Stimulated activated CD4-positive, alpha-beta T cell treated with anti-CD3 and anti-CD28 coated beads, Interleukin-1b, Interleukin-23, amount 100 ng/mL, for 1 hour (primary cell): Measurements from ENCODE around the gene LAMB3.

ENCODE experiments used
- DNase-seq, 2 donors: peaks; one replicate each; pipeline ENCODE4 v3.0.0-alpha.2; 2020; ENCODE audit warnings: low read depth in 2 of 2

LAMB3 gene

DNA sequence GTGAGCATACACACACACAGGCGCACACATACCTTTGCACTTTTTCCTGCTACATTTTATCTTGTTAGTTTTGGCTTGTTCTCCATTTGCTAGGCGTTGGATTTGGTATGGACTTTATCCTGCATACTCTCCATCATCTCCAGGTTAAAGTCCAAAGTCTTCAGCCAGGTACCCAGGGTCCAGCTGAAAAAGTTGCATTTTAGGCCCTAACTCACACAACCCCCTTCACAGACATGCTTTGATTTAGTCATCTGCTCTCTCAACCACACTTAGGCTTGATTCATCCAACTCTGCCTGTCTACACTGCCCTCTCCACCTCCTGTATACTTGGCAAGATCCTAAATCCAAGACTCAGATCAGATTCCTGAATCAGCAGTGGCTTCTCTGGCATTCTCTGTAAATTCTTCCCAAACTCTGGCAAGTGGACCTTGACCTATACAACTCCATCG lies 10.7 kb upstream of the LAMB3 start:
- no peak for DNase-seq

DNA sequence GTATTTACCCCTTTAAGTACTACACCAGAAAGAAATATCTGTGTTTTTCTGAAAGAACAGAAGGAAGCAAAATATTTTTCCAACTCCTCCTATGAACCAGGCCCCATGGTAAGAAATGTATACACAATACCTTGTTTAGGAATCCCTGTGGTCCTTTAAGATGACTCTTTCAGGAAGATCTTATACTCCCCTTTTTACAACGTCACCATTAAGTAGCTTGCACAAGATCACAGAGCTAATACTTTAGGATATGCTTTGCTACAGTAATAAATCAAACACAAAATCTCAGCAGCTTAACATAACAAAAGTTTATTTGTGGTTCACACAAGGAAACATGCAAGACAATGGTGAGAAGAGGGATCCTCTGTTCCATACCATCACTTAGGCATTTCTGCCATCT lies 8.8 kb upstream of the LAMB3 start:
- no peak for DNase-seq

DNA sequence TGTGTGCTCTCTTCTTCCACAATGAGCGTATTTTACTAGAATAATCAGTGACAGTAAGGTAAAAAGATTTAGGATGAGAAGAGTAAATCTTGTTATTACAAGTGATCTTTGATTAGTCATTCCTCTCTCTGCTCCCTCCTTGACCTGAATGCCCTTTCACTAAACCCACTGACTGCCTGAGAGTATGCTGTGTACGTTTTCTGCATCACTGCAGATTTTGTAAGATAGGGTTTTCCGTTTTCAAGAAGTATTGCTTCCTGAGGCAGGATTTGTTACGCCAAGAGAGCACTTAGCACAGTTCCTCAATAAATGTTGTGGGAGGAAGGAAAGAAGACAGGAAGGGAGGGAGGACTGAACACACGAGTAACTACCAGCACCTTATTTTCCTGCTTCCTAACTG lies 7.7 kb upstream of the LAMB3 start:
- DNase-seq, result no peak

DNA sequence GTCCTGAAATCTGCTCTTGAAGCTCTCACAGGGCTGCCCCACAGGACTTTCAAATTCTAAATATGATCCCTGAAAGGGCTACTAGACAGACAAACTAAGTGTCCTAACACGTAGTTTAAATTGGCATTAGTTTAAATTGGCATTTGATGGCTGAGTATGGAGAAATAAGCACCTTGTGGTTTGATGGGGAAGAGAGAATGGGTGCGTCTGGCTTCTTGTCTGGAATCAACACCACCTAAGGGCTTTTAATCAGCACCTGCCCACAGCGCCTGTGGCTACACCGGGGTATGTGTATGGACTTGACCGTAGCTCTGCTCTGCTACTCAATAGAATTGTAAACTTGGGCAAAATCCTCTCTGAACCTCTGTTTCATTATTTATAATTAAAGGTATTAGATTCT lies 5.7 kb upstream of the LAMB3 start:
- no peak for DNase-seq

DNA sequence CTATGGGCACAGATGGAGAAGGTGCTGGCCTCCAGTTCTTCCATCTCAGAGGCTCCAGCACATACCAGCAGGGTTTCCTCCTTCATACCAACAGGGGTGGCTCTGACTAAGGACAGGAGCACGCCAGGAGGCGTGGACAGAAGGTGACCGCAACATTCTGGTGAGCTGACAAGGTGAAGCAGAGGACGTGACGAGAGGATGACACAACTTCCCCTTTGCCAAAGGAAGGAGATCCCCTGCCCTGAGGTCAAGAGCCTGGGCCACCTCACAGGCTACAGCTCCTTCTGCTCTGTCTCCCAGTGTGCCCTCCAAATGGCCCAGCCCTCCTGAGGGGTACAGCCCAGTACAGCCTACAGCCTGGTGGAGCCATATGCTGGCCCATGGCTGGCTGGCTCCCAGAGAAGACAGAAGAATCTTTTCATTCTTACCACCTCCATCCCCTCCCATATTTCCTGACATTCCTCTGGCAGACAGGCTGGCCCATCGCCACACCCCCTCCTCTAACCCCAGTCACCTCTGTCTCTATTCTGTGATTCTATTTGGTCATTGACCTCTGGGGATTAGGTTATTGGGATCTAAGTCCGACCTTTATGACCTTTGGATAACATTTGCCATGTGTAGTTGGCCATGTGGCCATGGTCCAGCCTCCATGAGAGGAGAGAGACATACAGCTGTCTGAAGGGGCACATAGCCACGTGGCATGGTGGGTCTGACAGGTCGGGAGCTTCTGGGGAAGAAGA lies 5.1 kb upstream of the LAMB3 start:
- no peak for DNase-seq

DNA sequence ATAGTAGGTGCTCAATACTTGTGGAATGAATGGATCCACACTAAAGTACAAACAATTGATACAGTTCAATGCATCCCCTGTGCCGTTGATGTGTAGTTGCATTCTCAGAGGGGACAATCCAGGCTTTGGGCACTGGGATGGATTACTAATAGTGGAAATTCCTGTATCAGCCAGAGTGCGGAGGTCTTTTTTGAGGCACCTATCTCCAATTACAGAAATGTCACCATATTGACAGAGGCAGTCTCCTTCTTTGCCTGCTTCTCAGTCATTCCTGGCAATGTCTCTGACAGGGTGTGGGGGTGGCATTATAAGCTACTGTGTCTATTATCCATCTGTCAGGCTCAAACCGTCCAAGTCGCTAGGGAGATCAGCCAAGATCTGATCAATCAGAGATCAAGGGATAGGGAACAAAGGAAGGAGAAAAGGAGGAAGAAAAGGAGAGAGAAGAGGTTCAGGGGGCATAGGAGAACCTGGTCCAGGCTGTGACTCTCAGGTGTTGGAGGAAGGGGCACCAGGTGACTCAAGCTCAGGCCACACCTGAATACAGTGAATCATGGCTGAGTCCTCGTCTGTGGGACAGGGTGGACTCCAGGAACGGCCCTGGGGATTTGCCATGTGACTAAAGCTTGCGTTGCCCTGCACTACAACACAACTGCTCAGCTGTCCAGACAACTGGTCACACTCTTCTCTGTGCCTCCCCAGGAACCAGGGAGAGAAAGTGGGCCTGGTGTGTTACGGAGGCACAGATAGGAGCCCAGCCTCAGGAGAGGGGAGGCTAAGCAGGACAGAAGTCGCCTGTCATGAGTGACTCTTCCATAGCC lies 3.4 kb upstream of the LAMB3 start:
- no peak for DNase-seq

DNA sequence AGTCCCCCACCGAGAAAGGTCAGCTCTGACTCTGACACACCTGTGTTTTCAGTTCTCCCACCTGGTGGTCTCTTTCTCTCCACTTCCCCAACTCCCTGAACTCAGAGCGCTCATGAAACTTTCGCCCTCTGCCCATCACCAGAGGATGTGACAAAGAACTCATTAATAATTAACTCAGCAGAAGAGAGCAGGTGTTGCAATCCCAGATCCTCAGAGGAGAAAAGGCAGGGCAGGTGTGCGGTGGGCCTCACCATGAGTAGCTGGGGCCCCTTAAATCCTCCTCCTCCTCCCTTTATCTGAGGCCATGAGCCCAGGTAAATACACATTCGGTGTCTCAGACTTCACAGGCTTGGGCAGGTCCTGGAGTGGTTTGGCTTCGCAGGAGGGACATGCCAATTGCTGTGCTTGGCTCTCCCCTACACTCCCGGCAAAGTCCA lies 1.7 kb upstream of the LAMB3 start:
- no peak for DNase-seq

DNA sequence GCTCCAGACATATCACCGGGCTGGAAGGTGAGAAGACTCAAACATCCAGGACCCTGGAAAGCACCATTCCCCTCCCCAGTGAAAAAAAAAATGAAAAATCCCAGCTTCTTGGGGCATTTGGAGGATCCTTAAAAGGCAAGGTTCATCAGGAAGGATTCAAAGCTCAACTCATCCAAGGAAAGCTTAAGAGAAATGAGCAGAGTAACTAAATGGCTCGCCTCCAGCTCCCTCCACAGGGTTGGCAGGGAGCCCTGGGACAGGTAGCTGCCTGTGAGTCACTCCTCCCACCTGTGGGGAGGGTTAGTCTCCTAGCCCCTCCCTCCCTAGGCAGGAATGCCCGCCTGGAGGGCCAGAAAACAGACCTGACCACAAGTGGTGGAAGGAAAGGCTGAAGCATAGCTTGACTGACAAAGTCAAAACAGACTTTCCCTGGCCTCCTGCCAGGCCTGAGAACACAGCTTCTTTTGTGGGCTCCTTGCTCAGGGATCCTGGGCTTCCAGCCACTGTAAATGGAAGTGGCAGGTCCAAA lies 712 bp upstream of the LAMB3 start:
- DNase-seq, result peak in 1 of 2 donors; percentile 7

DNA sequence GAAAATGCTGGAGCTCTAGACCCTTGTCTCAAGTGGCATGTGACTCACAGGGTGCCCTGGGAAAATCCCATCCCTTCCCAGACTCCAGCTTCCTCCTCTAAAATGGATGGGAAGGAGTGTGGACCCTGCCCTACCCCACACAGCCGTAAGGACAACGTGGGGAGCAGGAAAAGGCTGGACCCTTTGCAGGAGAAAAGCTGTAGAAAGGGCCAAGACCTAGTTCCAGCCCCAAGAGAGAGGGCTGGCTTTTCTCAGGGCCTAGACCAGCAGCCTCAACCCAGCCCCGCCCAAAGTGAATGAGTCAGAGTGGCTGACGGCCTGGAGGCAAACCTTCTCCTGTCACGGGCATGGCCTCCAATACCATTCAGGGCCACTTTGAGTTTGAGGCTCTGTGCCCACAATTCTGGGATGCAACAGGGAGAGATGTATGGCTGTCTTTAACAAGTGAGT lies 1.1 kb downstream of the LAMB3 start:
- peak; percentile 7 to 10 for DNase-seq

DNA sequence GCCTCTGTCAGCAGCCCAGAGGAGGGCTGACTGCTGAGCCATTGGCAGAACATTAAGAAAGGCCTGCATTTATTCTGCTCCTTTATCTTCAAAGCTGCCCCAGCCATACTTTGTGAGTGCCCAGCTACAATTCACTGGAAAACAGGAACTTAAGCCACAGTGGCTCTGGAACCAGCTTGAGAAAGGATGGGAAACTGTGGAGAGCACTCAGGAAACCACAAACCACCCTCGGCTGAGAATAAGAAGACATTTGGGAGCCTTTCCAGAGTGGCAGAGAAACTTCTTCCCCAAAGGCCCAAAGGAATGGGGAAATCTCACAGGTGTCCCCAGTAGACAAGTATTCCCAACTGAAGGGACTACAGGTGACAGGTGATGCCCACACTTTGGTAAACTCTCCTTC lies 1.8 kb downstream of the LAMB3 start:
- no peak for DNase-seq

DNA sequence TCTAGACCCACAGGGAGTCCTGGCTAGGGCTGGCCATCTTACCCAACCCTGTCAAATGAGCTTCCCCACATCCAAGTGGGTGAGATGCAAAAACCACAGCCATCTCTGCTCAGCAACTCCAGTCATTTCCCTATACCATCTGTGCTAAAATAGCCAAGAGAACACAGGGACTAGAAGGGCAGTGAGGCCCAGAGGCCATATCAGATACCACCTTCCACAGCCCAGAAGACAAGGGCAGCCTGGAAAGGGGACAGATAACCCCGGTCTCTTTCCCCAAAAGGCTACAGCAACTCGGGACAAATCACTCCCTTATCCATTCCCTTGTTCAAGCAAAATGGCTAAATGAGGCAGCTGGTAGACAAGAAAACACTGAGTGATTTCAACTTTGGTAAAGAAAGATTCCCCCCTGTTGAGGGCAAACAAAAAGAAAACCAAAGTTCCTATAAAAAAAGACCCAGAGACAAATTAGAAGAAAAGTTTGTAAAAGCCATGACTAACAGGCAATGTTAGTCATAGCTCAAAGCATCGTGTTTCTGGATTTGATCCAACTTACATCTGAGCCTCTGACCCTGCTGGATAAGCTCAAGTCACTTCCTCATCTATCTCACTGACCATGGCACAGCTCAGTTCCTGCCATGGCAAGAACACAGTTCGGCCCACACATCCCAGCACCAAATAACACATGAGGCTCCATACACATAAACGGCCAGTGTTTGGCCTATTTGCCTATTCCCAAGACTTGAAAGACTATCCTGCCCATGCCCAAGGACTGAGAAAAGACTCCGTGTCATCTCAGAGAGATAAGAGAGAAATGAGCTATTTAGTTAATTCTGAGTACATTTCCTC lies 3.1 kb downstream of the LAMB3 start:
- DNase-seq, result no peak

DNA sequence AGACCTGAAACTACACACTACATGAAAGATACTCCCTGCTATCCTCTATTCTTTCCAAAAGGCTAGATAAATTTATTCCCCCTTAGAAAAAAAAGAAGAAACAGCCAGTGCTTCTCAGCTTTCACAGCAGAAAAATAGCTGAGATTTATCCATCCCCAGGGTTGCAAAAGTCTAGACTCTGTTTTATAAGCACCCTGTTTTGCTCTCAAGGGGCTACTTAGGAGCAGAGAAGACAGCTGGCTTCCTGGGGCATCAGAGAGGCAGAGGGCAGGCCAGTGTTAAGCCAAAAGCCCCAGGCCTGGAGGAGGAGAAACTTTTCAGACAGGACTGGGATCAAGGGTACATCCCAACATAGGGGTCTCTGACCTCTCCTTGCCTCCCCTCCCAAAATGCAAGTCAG lies 3.9 kb downstream of the LAMB3 start:
- no peak for DNase-seq

DNA sequence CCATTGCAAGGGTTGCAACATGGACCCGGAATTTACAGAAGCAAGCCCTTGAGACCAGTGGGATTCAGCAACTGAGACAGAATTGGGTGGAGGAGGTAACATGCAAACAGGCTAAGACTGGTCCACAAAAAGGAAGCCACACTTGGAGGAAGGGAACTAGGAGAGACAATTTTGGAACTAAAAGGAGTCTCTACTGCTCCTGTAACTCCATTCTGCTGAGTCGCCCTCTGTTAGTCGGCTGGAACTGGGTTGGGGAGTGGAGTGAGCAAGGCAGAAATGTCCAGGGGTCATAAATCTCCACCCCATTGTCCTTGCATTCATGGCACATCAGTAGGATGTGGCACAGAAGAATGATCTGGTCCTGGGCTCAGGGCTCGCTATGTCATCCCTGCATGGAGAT lies 5.1 kb downstream of the LAMB3 start:
- no peak for DNase-seq

DNA sequence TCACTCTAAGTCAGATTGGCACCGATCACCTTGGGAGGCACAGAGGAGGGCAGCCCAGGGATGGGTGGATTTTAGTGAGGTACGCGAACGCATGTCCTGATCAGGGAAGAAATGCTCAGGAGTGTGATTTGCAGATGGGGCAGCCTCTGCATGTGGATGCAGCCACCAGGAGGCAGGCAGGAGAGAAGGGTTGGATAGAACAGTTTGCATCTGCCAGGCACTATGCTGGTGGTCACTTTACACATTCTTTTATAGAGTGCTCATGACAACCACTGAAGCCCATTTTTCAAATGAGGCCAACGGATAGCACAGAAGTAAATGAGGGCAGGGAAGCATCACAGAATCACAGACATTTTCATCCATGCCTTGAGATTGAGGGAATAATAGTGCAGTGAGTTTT lies 5.7 kb downstream of the LAMB3 start:
- no peak for DNase-seq

DNA sequence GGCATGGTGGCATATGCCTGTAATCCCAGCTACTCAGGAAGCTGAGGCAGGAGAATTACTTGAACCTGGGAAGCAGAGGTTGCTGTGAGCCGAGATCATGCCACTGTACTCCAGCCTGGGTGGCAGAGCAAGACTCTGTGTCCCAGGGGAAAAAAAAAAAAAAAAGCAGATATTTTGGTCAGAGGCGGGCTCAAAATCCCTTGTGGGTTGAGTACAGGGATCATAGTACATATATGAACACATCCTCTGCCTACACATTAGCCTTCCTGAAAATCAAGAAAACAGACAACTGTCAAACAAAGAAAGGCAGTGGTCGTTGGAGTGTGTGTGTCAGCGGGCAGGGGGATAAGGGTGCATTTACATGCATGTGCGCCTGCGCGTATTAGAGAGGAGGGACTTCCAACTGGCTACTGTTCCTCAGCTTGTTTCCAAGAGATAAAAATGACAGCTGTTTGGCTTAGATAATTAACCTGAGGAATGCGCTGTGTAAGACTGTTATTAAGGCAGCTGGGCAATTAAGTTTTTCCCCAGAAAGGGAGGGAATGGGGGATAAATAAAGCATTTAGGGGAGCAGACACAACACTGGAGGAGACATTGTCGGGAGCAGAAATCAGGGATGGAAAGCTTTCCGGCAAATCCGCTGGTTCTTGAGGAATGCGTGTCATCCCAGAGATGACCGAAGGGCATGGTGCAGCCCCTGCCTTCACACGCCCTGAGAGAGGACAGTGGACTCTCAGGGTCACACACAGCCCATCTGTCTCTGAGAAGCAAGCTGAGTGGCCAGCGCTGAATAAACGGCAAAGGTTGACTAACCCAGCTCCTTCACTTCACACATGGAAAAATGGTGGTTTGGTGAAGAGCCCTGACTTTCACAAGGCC lies 6.4 kb downstream of the LAMB3 start:
- no peak for DNase-seq

DNA sequence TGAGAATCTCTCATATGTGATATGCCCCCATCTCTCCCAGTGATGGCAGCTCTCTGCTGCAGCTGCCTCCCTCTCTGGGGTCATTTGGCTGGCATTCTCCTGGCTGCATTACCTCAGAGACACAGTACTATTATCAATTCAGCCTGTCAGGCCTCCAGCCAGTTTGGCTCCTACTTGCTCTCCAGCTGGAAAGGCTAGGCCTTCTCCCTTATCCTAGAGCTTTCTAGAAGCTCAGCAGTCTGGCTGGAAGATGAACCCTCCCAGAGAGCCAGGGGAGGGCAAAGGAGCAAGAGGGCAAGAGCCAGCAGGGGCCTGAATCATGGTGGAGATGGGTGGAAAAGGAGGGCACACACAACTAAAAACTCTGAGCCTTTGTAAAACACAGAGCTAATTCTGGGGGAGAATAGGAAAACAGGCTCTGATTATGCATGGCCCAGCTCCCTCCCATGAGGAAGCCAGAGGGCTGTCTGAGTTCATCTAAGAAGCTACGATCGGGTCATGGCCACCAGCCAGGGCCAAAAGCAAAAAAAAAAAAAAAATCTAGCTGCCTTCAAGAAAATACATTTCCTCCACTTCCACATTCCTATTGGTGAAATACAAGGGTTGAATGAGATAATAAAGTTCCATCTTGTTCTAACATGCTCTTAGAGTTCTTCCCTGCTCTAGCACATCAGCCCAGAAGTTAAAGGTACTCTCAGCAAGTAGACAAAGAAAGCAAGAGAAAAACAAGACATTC lies 8.8 kb downstream of the LAMB3 start:
- no peak for DNase-seq

DNA sequence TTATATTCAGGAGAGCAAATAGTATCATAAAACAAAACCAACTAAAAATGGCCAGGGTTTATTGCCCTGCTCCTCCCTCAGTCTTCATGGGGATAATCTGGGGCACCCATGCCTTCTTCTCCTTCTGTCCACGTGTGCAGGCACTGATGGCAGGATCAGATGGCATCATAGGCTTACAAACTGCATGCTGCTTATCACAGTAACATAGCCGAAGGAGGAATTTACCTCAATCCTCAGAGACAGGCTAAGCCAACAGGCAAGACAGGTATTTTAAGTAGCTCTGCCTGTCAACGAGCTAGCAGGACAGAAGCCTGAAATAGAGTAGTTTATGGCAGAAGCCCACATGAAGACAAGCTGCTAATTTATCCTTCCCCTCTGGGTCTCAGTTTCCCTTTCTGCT lies 9.4 kb downstream of the LAMB3 start:
- no peak for DNase-seq

DNA sequence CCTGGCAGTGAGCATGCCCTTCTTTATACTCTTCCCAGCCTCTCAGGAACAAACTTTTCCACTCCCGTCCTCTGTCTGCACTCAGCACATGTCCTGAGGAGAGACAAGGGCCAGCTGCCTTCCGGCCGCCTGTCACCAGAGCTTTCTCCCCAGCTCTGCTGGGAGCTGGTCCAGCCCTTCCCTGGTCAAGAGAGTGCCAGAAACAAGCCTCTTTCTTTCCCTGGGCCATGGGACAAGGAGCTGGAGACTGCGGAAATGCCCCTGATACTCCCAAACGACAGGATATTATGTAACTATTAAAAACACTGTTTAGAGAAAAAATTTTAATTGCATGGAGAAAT lies 10.4 kb downstream of the LAMB3 start:
- DNase-seq, result no peak

DNA sequence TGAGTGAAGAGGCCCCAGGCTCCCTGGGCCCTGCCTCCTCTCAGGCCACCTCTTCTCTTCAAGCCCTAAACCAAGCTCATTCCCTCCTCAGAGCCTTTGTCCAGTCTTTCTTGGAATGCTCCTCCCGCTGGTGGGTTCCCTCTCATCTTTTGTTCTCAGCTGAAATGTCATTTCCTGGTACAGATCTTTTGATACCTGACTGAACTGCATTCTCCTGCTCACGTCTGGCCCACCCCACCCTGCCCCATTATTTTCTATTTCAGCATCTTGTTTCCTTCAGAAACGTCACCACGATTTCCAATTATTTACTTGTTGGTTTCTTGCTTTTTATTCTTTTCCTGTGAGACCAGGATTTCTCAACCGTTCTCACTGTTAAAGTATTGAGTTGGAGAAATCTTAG lies 16.4 kb downstream of the LAMB3 start:
- no peak for DNase-seq

DNA sequence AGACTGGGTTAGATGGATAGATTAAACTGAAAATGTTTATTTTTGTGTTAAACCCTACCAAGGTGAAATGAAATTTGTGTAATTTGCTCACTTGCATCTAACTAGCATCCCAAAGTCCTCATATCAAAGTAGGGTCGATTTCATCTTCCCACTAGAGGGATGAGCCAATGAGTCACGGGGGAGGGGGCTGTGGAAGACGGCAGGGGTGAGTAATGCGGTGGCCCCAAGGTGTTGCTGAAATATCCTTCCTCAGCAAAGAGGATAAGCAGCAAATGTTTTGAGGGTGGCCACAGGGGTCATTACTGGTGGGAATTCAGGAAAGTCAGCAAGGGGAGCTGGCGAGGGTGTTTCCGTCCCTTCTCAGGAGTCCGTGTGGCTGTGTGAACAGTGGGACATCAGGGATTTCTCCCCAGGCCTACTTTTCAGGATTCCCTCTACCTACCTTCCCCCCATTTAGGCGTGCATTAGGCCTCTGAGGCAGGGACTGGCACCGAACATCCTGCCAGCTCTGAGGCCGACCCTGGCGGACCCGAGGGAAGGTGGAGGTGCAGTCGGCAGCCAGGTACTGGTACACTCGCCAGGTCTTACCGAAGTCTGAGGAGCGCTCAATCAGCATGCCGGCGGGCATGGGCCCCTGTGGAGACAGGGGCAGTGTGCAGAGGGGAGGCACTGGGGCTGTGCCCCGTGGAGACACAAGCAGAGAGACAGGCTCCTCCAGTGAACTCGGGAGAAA lies 18.1 kb downstream of the LAMB3 start:
- DNase-seq, result no peak
